Right ventricle myocardium inferior (tissue), 1 donor: ENCODE measurements around the gene KIF26A. TPM values are rescaled to one million over a fixed set of nuclear protein-coding genes. Genes with fewer than 3 reads are reported as not detected.

Experiments used
- ATAC-seq: fragments of 200-7000 bp; cut with Tn5 transposase; one replicate; pipeline ENCODE4 v1.9.1; 2020; ENCODE audit warnings: mild to moderate bottlenecking, moderate library complexity
- DNase-seq: peaks from one replicate; pipeline ENCODE4 v3.0.0; 2021; ENCODE audit errors: missing footprints
- intact Hi-C: fragments of 100-400 bp; cut with DNase I; formaldehyde crosslinking; loops from one replicate; pipeline ENCODE4 v1.11.0; 2022
- total RNA-seq: library from RNA; stranded (reverse); fragmentation: NEBNext Ultra II Directional; extraction: Animal tissue kit (Norgen Biotek cat#: 25700); gene quantifications from one replicate; pipeline ENCODE4 v1.2.1, GENCODE V29; 2021
- donor health status: DM: no; HTN: yes; CAD: no; lungs with severe emphysema.

The KIF26A gene
- total RNA-seq, 1 donor from 2014 or later, result 6.4 TPM

- intact Hi-C loops, result loop anchor here (2.0 to 5.0 kb wide), 3 partner anchors 46 to 503 kb away; no protein-coding TSS in a partner anchor
- DNase-seq (peak; percentile 44), ATAC-seq (no peak)
These were observed 502 bp downstream of the KIF26A start for GRCh38 chr14:104138718-104139459.

- DNase-seq (peak; percentile 55), ATAC-seq (no peak)
- intact Hi-C loops, result loop anchor here (2.0 to 5.0 kb wide), 3 partner anchors 45 to 503 kb away; no protein-coding TSS in a partner anchor
These were observed 1.2 kb downstream of the KIF26A start for GRCh38 chr14:104139460-104140212.

- ATAC-seq (no peak), DNase-seq (peak; percentile 65)
- intact Hi-C loops, result no loop called here
These were observed 1.8 kb downstream of the KIF26A start for GRCh38 chr14:104140213-104140462.

- intact Hi-C loops, result no loop called here
- ATAC-seq (no peak), DNase-seq (peak; percentile 65)
These were observed 2.3 kb downstream of the KIF26A start for GRCh38 chr14:104140463-104141331.

GRCh38 chr14:104141621-104142091, 3.3 kb downstream of the KIF26A start:
- ATAC-seq (no peak), DNase-seq (peak; percentile 40)
- intact Hi-C loops, result no loop called here

GRCh38 chr14:104142136-104142945, 4.0 kb downstream of the KIF26A start:
- DNase-seq (peak; percentile 52), ATAC-seq (no peak)
- intact Hi-C loops, result no loop called here

GRCh38 chr14:104142946-104143470, 4.6 kb downstream of the KIF26A start:
- intact Hi-C loops, result no loop called here
- ATAC-seq (no peak), DNase-seq (peak; percentile 35)

- DNase-seq (peak; percentile 56), ATAC-seq (no peak)
- intact Hi-C loops, result no loop called here
These were observed 5.4 kb downstream of the KIF26A start for GRCh38 chr14:104143521-104144452.

- ATAC-seq (no peak), DNase-seq (no peak)
- intact Hi-C loops, result no loop called here
These were observed 6.0 kb downstream of the KIF26A start for GRCh38 chr14:104144453-104144790.

GRCh38 chr14:104144911-104145825, 6.8 kb downstream of the KIF26A start:
- DNase-seq (peak; percentile 72), ATAC-seq (no peak)
- intact Hi-C loops, result no loop called here

- ATAC-seq (no peak), DNase-seq (peak; percentile 49)
- intact Hi-C loops, result no loop called here
These were observed 7.6 kb downstream of the KIF26A start for GRCh38 chr14:104145826-104146601.

GRCh38 chr14:104146651-104147345, 8.4 kb downstream of the KIF26A start:
- intact Hi-C loops, result no loop called here
- DNase-seq, result peak; percentile 41
- ATAC-seq, result no peak

- intact Hi-C loops, result no loop called here
- ATAC-seq (no peak), DNase-seq (peak; percentile 37)
These were observed 9.1 kb downstream of the KIF26A start for GRCh38 chr14:104147346-104148125.
